Measurements from ENCODE around the gene DUOXA2.

DNA sequence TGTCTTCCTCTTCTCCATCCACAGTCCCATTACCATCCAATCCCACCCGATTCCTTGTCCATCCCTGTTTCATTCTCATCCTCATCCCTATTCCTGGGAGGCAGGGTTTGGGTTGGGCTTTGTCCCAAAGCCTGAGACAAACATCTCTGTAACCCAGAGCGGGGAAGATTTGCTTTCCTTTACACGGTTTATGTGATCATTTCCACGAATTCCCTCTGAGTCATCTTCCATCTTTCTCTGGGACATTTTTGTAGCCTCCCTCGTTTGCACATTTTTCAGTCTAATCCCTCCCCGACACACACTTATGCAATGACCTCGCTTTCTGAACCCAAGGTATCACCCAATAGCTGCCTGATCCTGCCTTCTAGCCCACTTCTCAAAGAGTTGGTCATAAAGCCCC lies 23.0 kb upstream of the DUOXA2 start:
- TF ChIP-seq CTCF (conservative IDR thresholded peaks at IDR 0.05 in 1 of 2, IDR thresholded peaks at IDR 0.05 in 1 of 2; ENCODE audit: extremely low read depth in 1 of 2, insufficient read depth in 1 of 2, low read depth in 1 of 2, low read length in 2 of 2): no peak
- TF ChIP-seq EZH2 (IDR thresholded peaks at IDR 0.05; ENCODE audit: borderline replicate concordance, low read length): no peak

Measured in mammary epithelial cell (primary cell).